Dendritic cell treated with granulocyte-macrophage colony-stimulating factor and Interleukin-4, amounts not matched to agents 40 ng/mL and 50 ng/mL, for 4 days (primary cell): ENCODE data around the gene TMPRSS6.
A peak's percentile ranks its signal among the peaks of the same experiment; 100 is the strongest.
"Not testable (repeated sequence)": the region's sequence is repeated elsewhere in the genome, so short reads cannot be mapped to it uniquely, and the experiment has no call there.

ENCODE experiments used
- H3K27ac Mint-ChIP-seq: one replicate; pipeline ENCODE4 v1.8.0; 2022; ENCODE audit warnings: mild to moderate bottlenecking, mixed read lengths
- H3K27me3 Mint-ChIP-seq: one replicate; pipeline ENCODE4 v1.8.0; 2022; ENCODE audit warnings: mild to moderate bottlenecking, mixed read lengths
- H3K36me3 Mint-ChIP-seq: one replicate; pipeline ENCODE4 v1.8.0; 2022; ENCODE audit warnings: low read depth, mixed read lengths
- H3K4me1 Mint-ChIP-seq: one replicate; pipeline ENCODE4 v1.8.0; 2022; ENCODE audit warnings: low read depth, mixed read lengths
- H3K4me3 Mint-ChIP-seq: one replicate; pipeline ENCODE4 v1.8.0; 2022; ENCODE audit warnings: mild to moderate bottlenecking, moderate library complexity, mixed read lengths
- H3K9me3 Mint-ChIP-seq: one replicate; pipeline ENCODE4 v1.8.0; 2022; ENCODE audit warnings: mixed read lengths
- intact Hi-C: fragments of 100-400 bp; cut with micrococcal nuclease; formaldehyde crosslinking; loops from one replicate; pipeline ENCODE4 v1.15.0; 2022

TMPRSS6 gene

DNA sequence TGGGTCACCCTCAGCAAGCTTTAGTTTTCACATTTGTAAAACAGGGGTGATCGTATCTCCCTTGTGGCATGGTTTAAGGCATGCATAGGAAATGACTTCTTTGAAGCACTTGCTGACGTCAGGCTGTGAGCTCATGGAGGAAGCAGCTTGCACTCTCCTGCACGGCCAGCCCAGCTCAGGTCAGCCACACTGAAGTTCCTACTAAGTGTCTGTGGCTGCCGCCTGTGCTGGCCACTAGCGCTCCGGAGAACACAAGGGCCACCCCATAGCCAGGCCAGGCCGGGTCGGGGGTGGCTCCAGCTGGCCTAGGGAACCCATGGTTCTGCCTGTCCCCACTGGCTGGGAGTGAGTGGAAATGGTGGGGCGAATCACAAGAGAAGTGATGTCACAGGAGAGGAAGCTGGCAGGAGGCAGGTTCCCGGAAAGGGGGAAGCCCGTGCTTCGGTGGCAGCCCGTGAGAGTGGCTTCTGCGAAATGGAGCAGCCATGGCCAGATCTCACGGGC lies 29.8 kb downstream of the TMPRSS6 start:
- Mint-ChIP-seq H3K36me3 (no peaks in the 10 kb centered on the region), H3K27ac (peak overlapping the region; percentile 61), H3K4me3 (no peak overlapping the region), H3K4me1 (peaks cover 29% of the 10 kb centered on the region), H3K9me3 (no peaks in the 10 kb centered on the region), H3K27me3 (peaks cover 26% of the 10 kb centered on the region)
- intact Hi-C loops = no loop called here

GRCh38 chr22:37079158-37079557 lies 30.4 kb downstream of the TMPRSS6 start:
- Mint-ChIP-seq H3K4me1 (peaks cover 29% of the 10 kb centered on the region), H3K36me3 (no peaks in the 10 kb centered on the region)

GRCh38 chr22:37077802-37078448 lies 31.6 kb downstream of the TMPRSS6 start:
- Mint-ChIP-seq H3K4me1 (peaks cover 29% of the 10 kb centered on the region), H3K4me3 (no peak overlapping the region), H3K36me3 (no peaks in the 10 kb centered on the region), H3K27ac (no peak overlapping the region), H3K9me3 (no peaks in the 10 kb centered on the region), H3K27me3 (peaks cover 23% of the 10 kb centered on the region)
- intact Hi-C loops = loop anchor here (2.0 kb wide), 1 partner anchor 121 kb away; no protein-coding TSS in a partner anchor

More at GRCh38 chr22:37079158-37079557, 30.4 kb downstream of the TMPRSS6 start:
- Mint-ChIP-seq H3K9me3 (no peaks in the 10 kb centered on the region), H3K27me3 (peaks cover 26% of the 10 kb centered on the region), H3K27ac (no peak overlapping the region), H3K4me3 (no peak overlapping the region)
- intact Hi-C loops = no loop called here

GRCh38 chr22:37075822-37076433 lies 33.6 kb downstream of the TMPRSS6 start:
- no peaks in the 10 kb centered on the region for H3K36me3 Mint-ChIP-seq

GRCh38 chr22:37075046-37075445 lies 34.5 kb downstream of the TMPRSS6 start:
- no peaks in the 10 kb centered on the region for H3K36me3 Mint-ChIP-seq
- H3K27ac Mint-ChIP-seq = no peak overlapping the region
- H3K4me3 Mint-ChIP-seq = no peak overlapping the region
- intact Hi-C loops = no loop called here
- peaks cover 23% of the 10 kb centered on the region for H3K4me1 Mint-ChIP-seq
- no peaks in the 10 kb centered on the region for H3K9me3 Mint-ChIP-seq
- peaks cover 31% of the 10 kb centered on the region for H3K27me3 Mint-ChIP-seq

More at GRCh38 chr22:37075822-37076433, 33.6 kb downstream of the TMPRSS6 start:
- Mint-ChIP-seq H3K27ac (no peak overlapping the region), H3K27me3 (peaks cover 23% of the 10 kb centered on the region), H3K4me3 (no peak overlapping the region), H3K4me1 (peaks cover 29% of the 10 kb centered on the region), H3K9me3 (no peaks in the 10 kb centered on the region)
- intact Hi-C loops = loop anchor here (2.0 kb wide), 1 partner anchor 123 kb away; no protein-coding TSS in a partner anchor

- Mint-ChIP-seq H3K27ac (no peak overlapping the region), H3K4me1 (peaks cover 18% of the 10 kb centered on the region), H3K4me3 (no peak overlapping the region), H3K36me3 (no peaks in the 10 kb centered on the region), H3K27me3 (peaks cover 37% of the 10 kb centered on the region), H3K9me3 (no peaks in the 10 kb centered on the region)
- intact Hi-C loops = no loop called here
Observed at GRCh38 chr22:37074537-37074936, 35.0 kb downstream of the TMPRSS6 start.

DNA sequence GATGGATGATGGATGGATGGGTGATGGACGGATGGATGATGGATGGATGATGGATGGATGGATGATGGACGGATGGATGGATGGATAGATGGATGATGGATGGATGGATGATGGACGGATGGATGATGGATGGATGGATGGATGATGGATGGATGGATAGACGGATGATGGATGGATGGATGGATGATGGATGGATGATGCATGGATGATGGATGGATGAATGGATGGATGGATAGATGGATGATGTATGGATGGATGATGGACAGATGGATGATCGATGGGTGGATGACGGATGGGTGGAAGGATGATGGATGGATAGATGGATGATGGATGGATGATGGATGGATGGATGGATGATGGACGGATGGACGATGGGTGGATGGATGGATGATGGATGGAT lies 36.8 kb downstream of the TMPRSS6 start:
- H3K4me3 Mint-ChIP-seq = no peak overlapping the region
- H3K9me3 Mint-ChIP-seq = no peaks in the 10 kb centered on the region

DNA sequence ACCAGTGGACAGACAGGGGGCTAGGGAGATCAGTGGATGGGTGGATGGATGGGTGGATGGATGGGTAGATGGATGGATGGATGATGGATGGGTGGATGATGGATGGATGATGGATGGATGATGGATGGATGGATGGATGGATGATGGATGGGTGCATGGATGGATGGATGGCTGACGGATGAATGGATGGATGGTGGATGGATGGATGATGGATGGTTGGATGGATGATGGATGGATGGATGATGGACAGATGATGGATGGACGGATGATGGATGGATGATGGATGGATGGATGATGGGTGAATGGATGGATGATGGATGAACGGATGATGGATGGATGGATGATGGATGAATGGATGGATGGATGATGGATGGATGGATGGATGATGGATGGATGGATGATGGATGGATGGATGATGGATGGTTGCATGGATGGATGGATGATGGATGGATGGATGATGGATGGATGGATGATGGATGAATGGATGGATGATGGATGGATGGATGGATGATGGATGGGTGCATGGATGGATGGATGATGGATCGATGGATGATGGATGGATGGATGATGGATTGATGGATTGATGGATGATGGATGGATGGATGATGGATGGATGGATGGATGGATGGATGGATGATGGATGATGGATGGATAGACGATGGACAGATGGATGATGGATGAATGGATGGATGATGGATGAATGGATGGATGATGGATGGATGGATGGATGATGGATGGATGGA lies 37.5 kb downstream of the TMPRSS6 start:
- peaks cover 48% of the 10 kb centered on the region for H3K27me3 Mint-ChIP-seq
- intact Hi-C loops, H3K4me3 Mint-ChIP-seq, H3K36me3 Mint-ChIP-seq, H3K4me1 Mint-ChIP-seq, H3K27ac Mint-ChIP-seq, H3K9me3 Mint-ChIP-seq: not testable (repeated sequence)

More for the DNA sequence above, 36.8 kb downstream of the TMPRSS6 start:
- no peaks in the 10 kb centered on the region for H3K36me3 Mint-ChIP-seq
- H3K4me1 Mint-ChIP-seq = no peaks in the 10 kb centered on the region
- H3K27ac Mint-ChIP-seq = no peak overlapping the region
- peaks cover 45% of the 10 kb centered on the region for H3K27me3 Mint-ChIP-seq
- intact Hi-C loops = no loop called here

DNA sequence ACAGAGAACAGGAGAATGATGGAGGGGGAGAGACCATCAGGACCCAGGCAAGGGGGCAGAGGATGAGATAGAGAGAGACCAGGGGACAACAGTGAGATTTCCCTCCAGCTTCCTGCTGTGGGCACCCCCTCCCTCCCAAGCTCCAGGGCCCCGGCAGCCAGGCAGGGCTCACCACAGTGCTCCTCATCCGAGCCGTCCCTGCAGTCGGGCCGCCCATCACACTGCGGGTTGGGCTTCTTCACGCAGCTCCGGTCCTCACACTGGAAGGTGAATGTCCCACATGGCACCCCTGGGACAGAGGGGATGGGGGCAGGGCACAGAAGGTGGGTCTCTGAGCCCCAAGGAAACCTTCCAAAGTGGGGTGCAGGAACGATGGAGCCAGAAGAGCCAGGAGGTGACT lies 38.8 kb downstream of the TMPRSS6 start:
- no peak overlapping the region for H3K27ac Mint-ChIP-seq
- H3K9me3 Mint-ChIP-seq = no peaks in the 10 kb centered on the region
- H3K36me3 Mint-ChIP-seq = no peaks in the 10 kb centered on the region
- H3K4me3 Mint-ChIP-seq = no peak overlapping the region
- no peaks in the 10 kb centered on the region for H3K4me1 Mint-ChIP-seq
- H3K27me3 Mint-ChIP-seq = peaks cover 50% of the 10 kb centered on the region
- intact Hi-C loops = no loop called here

- intact Hi-C loops = no loop called here
- no peak overlapping the region for H3K4me3 Mint-ChIP-seq
- H3K9me3 Mint-ChIP-seq = no peaks in the 10 kb centered on the region
- no peaks in the 10 kb centered on the region for H3K4me1 Mint-ChIP-seq
- H3K36me3 Mint-ChIP-seq = no peaks in the 10 kb centered on the region
- no peak overlapping the region for H3K27ac Mint-ChIP-seq
- H3K27me3 Mint-ChIP-seq = peaks cover 46% of the 10 kb centered on the region
Observed at GRCh38 chr22:37070334-37070733, 39.2 kb downstream of the TMPRSS6 start.

DNA sequence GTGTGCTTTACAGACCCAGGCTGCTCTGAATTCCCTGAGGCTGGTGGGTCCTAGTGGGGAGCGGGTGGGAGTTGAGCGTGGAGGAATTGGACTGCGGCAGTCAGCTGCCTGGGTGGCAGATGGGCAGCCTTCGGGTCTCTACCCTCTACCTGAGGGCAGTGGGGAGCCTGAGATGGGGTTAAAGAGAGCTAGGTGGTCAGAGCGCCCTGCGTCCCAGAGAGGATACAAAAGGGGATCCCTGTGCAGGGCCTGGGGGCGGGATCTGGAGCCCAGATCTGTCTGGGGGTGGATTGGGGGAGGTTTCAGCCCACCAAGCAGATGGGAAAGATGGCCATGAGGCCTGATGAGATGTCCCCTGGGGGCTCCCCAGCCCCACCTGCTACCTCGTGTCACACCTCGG lies 39.8 kb downstream of the TMPRSS6 start:
- Mint-ChIP-seq H3K27me3 (peaks cover 44% of the 10 kb centered on the region), H3K36me3 (peaks cover 2% of the 10 kb centered on the region), H3K27ac (no peak overlapping the region), H3K4me3 (no peak overlapping the region), H3K9me3 (no peaks in the 10 kb centered on the region), H3K4me1 (no peaks in the 10 kb centered on the region)
- intact Hi-C loops = no loop called here

DNA sequence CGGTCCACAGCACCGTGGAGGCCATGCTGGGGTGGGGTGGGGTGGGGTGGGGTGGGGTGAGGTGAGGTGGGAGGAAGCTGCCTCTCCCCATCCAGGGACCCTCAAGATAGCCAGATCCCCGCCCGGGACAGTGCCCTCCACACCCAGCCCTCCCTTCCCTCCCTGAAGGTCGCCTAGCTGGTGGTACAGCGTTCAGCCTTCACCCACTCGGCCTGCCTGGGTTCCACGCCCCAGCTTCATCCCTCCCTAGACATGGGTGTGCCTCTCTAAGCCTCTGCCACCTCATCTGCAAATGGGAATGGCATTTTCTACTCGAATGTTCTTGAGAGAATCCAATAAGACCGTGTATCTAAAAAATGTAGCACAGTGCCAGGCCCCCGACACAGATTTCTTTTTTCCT lies 40.2 kb downstream of the TMPRSS6 start:
- no peaks in the 10 kb centered on the region for H3K4me1 Mint-ChIP-seq
- H3K27me3 Mint-ChIP-seq = peaks cover 44% of the 10 kb centered on the region
- H3K9me3 Mint-ChIP-seq = no peaks in the 10 kb centered on the region
- H3K4me3 Mint-ChIP-seq = no peak overlapping the region
- peaks cover 6% of the 10 kb centered on the region for H3K36me3 Mint-ChIP-seq
- intact Hi-C loops = no loop called here
- H3K27ac Mint-ChIP-seq = no peak overlapping the region

- Mint-ChIP-seq H3K4me3 (no peak overlapping the region), H3K27ac (no peak overlapping the region), H3K27me3 (peaks cover 41% of the 10 kb centered on the region), H3K36me3 (peaks cover 10% of the 10 kb centered on the region), H3K9me3 (no peaks in the 10 kb centered on the region), H3K4me1 (no peaks in the 10 kb centered on the region)
- intact Hi-C loops = no loop called here
Observed at GRCh38 chr22:37068859-37069258, 40.7 kb downstream of the TMPRSS6 start.

DNA sequence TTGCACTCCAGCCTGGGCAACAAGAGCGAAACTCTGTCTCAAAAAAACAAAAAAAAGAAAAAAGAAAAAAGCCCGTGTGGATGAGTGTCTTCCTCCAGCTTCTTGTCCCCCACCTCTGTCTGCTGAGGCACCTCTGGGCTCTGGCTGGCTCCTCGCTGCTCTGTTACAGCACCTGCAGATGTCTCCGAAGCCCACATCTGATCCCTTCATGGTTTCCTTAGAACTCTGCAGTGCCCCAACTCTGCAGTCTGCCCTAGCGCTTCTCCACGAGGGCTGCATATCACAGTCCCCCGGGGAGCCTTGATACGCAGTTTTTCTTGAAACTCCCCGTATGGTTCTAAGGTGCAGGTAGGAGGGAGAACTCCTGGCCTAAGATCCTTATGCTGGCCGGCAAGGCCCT lies 42.1 kb downstream of the TMPRSS6 start:
- Mint-ChIP-seq H3K4me3 (no peak overlapping the region), H3K9me3 (no peaks in the 10 kb centered on the region), H3K36me3 (peaks cover 24% of the 10 kb centered on the region), H3K27me3 (peaks cover 41% of the 10 kb centered on the region), H3K4me1 (no peaks in the 10 kb centered on the region), H3K27ac (no peak overlapping the region)
- intact Hi-C loops = no loop called here
